ENCODE data around the gene BUB1.

GRCh38 chr2:110688594-110689091 is 10.8 kb upstream of the BUB1 start:
- TF ChIP-seq TCF12 (IDR thresholded peaks at IDR 0.05; ENCODE audit: low read depth) = no peak
- no peak for TF ChIP-seq ZBTB7A (IDR thresholded peaks at IDR 0.05; ENCODE audit: low read depth)
- no peak for TF ChIP-seq CREB1 (IDR thresholded peaks at IDR 0.05; ENCODE audit: low read depth)
- TF ChIP-seq, protein P1, sequence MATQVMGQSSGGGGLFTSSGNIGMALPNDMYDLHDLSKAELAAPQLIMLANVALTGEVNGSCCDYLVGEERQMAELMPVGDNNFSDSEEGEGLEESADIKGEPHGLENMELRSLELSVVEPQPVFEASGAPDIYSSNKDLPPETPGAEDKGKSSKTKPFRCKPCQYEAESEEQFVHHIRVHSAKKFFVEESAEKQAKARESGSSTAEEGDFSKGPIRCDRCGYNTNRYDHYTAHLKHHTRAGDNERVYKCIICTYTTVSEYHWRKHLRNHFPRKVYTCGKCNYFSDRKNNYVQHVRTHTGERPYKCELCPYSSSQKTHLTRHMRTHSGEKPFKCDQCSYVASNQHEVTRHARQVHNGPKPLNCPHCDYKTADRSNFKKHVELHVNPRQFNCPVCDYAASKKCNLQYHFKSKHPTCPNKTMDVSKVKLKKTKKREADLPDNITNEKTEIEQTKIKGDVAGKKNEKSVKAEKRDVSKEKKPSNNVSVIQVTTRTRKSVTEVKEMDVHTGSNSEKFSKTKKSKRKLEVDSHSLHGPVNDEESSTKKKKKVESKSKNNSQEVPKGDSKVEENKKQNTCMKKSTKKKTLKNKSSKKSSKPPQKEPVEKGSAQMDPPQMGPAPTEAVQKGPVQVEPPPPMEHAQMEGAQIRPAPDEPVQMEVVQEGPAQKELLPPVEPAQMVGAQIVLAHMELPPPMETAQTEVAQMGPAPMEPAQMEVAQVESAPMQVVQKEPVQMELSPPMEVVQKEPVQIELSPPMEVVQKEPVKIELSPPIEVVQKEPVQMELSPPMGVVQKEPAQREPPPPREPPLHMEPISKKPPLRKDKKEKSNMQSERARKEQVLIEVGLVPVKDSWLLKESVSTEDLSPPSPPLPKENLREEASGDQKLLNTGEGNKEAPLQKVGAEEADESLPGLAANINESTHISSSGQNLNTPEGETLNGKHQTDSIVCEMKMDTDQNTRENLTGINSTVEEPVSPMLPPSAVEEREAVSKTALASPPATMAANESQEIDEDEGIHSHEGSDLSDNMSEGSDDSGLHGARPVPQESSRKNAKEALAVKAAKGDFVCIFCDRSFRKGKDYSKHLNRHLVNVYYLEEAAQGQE (IDR thresholded peaks at IDR 0.05; ENCODE audit: low read depth) = no peak
- TF ChIP-seq YY1 (IDR thresholded peaks at IDR 0.05; ENCODE audit: low read depth) = no peak
- TF ChIP-seq EP300 (IDR thresholded peaks at IDR 0.05; ENCODE audit: borderline replicate concordance) = no peak
- no peak for TF ChIP-seq FOXM1 (IDR thresholded peaks at IDR 0.05; ENCODE audit: borderline replicate concordance, low read depth)
- TF ChIP-seq, protein P2, sequence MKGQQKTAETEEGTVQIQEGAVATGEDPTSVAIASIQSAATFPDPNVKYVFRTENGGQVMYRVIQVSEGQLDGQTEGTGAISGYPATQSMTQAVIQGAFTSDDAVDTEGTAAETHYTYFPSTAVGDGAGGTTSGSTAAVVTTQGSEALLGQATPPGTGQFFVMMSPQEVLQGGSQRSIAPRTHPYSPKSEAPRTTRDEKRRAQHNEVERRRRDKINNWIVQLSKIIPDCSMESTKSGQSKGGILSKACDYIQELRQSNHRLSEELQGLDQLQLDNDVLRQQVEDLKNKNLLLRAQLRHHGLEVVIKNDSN (IDR thresholded peaks at IDR 0.05) = no peak
- TF ChIP-seq, protein P3, sequence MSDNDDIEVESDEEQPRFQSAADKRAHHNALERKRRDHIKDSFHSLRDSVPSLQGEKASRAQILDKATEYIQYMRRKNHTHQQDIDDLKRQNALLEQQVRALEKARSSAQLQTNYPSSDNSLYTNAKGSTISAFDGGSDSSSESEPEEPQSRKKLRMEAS (IDR thresholded peaks at IDR 0.05) = no peak
- TF ChIP-seq TAF1 (IDR thresholded peaks at IDR 0.05; ENCODE audit: low read depth) = no peak
- TF ChIP-seq CEBPB (IDR thresholded peaks at IDR 0.05) = no peak
- no peak for TF ChIP-seq RAD21 (IDR thresholded peaks at IDR 0.05; ENCODE audit: low read depth)
